Colon (tissue), 2 donors: Measurements from ENCODE around the gene CHP2.
"Not testable (repeated sequence)": the region's sequence is repeated elsewhere in the genome, so short reads cannot be mapped to it uniquely, and the experiment has no call there.

ENCODE experiments used
- FAIRE-seq: peaks from 2 replicates; lab custom pipeline; 2012; peaks lifted over from hg19 to GRCh38; lab: Jason Lieb, UNC
- donor health status: control.
- donor health status: control.

The CHP2 gene

GRCh38 chr16:23748630-23749029 is 6.2 kb upstream of the CHP2 start:
- no peak for FAIRE-seq

DNA sequence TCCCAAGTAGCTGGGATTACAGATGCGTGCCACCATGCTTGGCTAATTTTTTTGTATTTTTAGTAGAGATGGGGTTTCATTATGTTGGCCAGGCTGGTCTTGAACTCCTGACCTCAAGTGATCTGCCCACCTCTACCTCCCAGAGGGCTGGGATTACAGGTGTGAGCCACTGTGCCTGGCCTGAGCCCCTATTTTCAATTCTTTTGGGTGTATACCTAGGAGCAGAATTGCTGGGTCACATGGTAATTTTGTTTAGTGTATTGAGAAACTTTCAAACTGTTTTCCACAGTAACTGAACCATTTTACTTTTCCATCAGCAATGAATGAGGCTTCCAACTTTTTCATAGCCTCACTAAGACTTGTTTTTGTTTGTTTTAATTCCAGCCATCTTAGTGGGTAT is 3.8 kb upstream of the CHP2 start:
- FAIRE-seq, result not testable (repeated sequence)

- FAIRE-seq, result no peak
Measured at GRCh38 chr16:23753908-23754593, 775 bp upstream of the CHP2 start.

DNA sequence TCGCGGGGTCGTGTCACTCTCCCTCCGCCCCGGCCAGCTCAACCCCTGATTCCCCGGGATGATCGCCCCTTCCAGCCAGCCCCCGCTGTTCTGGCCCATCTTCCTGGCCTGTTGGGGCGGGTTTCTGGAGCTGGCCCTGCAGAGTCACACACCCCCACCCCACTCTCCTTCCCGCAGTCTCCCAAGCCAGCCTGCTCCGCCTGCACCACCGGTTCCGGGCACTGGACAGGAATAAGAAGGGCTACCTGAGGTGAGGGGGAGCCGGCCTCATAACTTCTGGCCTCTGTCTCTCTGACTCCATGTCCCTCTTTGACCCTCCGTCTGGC is 621 bp downstream of the CHP2 start:
- no peak for FAIRE-seq

DNA sequence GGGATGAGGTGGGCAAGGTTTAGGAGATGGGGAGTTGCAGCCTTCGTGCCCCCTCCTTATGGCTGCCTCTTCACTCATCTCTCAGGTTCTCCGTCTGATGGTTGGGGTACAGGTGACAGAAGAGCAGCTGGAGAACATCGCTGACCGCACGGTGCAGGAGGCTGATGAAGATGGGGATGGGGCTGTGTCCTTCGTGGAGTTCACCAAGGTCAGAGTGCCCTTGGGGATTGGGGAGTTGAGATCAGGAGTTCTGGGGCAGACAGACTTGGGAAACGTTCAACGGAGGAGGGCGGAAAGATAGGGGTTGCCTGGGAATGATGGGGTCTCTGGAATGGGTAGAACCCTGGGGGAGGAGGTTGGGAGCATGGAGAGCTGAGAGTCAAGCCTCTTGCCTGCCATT is 2.3 kb downstream of the CHP2 start:
- no peak for FAIRE-seq

DNA sequence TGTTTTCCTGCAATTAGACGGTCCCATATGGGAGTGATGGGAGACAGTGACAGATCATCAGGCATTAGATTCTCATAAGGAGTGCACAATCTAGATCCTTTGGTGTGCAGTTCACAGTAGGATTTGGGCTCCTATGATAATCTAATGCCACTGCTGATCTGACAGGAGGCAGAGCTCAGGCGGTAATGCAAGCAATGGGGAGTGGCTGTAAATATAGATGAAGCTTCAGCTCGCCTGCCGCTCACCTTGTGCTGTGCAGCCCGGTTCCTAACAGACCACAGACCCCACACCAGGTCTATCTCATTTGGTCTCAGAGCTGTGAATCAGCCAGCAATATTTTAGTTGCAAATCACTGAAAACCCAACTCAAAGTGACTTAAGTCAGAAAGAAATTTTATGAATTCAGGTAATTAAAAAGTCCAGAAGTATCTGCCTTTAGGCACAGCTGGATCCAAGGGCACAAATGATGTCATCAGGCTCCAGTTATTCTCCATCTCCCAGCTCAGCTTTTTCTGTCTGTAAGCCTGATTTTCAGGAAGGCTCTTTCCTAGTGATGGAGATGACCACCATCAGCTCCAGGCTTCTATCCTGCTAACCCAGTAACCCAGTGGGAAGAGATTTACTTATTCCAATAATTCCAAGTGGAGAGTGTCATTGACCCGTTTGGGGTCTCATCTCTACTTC is 3.3 kb downstream of the CHP2 start:
- no peak for FAIRE-seq

DNA sequence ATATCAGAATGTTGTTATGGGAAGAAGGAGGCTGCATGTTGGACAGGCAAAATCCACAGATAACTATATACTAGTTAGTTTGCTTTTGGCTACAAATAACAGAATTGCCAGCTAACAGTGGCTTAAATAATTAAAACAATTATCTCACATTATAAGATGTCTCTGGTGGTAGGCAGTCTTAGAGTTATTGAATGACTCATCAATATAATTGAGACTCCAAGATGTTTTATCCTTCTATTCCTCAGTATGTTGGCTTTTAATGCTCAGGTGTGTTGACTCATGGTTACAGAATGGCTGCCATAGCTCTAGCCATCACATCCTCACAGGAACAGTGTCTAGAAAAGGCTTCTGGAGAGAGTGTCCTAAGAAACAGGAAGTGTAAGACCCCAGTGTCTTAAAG is 11.1 kb downstream of the CHP2 start:
- no peak for FAIRE-seq

GRCh38 chr16:23768581-23768980 is 13.8 kb downstream of the CHP2 start:
- no peak for FAIRE-seq

GRCh38 chr16:23771027-23771426 is 16.2 kb downstream of the CHP2 start:
- FAIRE-seq, result no peak

DNA sequence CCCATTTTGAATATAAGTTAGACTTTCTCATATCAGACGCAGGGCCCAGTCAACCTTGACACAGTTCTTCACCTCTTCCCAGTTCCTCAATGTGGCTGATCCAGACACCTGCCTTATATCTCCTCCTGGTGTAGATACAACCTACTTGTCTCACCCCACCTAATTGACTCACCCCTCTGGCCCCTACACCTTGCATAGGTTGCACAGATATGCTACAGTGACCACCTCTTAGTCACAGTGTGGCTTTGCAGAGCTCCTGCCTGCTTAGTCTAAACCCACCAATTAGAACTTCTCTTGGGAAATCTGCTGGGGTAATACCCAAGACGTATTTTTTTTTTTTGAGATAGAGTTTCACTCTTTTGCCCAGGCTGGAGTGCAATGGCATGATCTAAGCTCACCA is 16.8 kb downstream of the CHP2 start:
- no peak for FAIRE-seq

- FAIRE-seq, result no peak
Measured at GRCh38 chr16:23773339-23773738, 18.5 kb downstream of the CHP2 start.

- no peak for FAIRE-seq
Measured at GRCh38 chr16:23781176-23781575, 26.4 kb downstream of the CHP2 start.

- no peak for FAIRE-seq
Measured at GRCh38 chr16:23784811-23785447, 30.1 kb downstream of the CHP2 start.

GRCh38 chr16:23785842-23786241 is 31.0 kb downstream of the CHP2 start:
- no peak for FAIRE-seq

GRCh38 chr16:23786964-23787561 is 32.2 kb downstream of the CHP2 start:
- no peak for FAIRE-seq

DNA sequence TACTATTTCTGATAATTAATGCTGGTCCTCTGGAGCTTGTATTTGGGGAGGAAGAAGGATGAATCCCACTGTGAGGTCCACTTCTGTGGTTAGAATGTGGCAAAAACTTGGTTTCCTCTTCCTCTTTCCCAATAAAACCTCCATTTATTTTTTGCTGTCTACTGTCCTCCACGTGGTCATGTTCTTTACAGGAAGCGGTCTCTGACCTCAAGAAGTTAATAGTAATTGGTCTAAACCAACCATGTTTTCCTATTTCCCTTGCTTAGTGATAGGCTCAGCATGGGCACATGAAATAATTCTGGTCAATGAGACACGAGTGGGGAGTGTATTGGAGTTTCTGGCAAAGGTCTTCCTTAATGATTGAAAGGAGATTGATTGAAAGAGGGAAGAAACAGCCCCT is 33.9 kb downstream of the CHP2 start:
- no peak for FAIRE-seq

- no peak for FAIRE-seq
Measured at GRCh38 chr16:23795378-23795777, 40.6 kb downstream of the CHP2 start.

DNA sequence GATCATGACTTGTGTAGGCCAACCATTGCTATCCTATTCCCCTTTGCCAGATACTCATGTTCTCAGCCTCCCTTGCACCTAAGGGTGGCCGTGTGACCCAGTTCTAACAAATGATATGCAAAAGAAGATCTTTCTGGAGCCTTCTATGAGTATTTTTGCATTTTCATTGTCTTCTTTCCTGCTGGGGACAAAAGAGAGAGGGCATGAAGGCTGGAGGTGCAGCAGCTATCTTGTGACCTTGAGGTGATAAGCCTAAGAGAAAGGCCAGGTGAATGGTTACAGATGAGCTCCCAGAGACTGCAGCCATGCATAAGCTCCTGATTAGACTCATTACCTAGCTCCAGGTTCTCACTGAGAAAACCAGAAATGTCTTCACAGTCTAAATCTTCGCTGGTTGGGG is 42.1 kb downstream of the CHP2 start:
- no peak for FAIRE-seq

DNA sequence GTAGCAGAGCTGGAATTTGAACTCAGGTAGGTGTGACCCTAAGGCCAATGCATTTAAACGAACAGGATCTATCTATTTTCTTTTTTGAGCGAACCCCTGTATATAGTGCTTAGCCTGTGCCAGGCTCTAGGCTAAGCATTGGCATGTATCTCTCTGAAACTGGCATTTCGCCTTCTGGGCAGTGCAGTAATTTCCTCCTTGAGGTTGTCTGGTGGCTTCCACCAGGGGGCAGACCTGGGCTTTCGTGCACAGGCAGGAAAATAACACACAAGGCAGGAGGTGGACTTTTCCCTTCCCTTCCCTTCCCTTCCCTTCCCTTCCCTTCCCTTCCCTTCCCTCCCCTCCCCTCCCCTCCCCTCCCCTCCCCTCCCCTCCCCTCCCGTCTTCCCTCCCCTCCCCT is 46.6 kb downstream of the CHP2 start:
- no peak for FAIRE-seq

- FAIRE-seq, result no peak
Measured at GRCh38 chr16:23802776-23803175, 48.0 kb downstream of the CHP2 start.

GRCh38 chr16:23803591-23804123 is 48.8 kb downstream of the CHP2 start:
- FAIRE-seq, result no peak

- no peak for FAIRE-seq
Measured at GRCh38 chr16:23807028-23807427, 52.2 kb downstream of the CHP2 start.
